Heart left ventricle (tissue), 16 donors: ENCODE results near the gene TNRC6B. TPM values are rescaled to one million over a fixed set of nuclear protein-coding genes. Genes with fewer than 3 reads are reported as not detected.
A peak's percentile ranks its signal among the peaks of the same experiment; 100 is the strongest.

Experiments
- ATAC-seq, 4 donors: fragments of 200-7000 bp; cut with Tn5 transposase; one replicate each; pipeline ENCODE4 v1.9.1; 2020 to 2022; ENCODE audit warnings: moderate library complexity in 4 of 4, mild to moderate bottlenecking in 3 of 4, moderate number of reproducible peaks in 1 of 4
- DNase-seq, 5 donors: peaks; one replicate each; pipeline ENCODE4 v3.0.0-alpha.2; 2020
- H3K27ac ChIP-seq, 12 donors: fragments of 200-600 bp; sonication (generic) in 4 of 12; one replicate each; pipeline versions ENCODE4 v1.5.0 to v1.8.0; 2016 to 2022; ENCODE audit warnings: mild to moderate bottlenecking in 2 of 12
- H3K27me3 ChIP-seq, 9 donors: fragments of 200-600 bp; sonication (generic) in 2 of 9; one replicate each; pipeline versions ENCODE4 v1.5.1 to v1.8.0; 2016 to 2022; ENCODE audit warnings: mild to moderate bottlenecking in 3 of 9
- H3K36me3 ChIP-seq, 9 donors: fragments of 200-600 bp; sonication (generic) in 2 of 9; one replicate each; pipeline versions ENCODE4 v1.5.0 to v1.8.0; 2018 to 2022; ENCODE audit warnings: mild to moderate bottlenecking in 2 of 9
- H3K4me1 ChIP-seq, 12 donors: fragments of 200-600 bp; sonication (generic) in 4 of 12; one replicate each; pipeline versions ENCODE4 v1.5.0 to v1.8.0; 2016 to 2022; ENCODE audit warnings: mild to moderate bottlenecking in 3 of 12
- H3K4me3 ChIP-seq, 12 donors: fragments of 200-600 bp; sonication (generic) in 4 of 12; one replicate each; pipeline versions ENCODE4 v1.5.0 to v1.8.0; 2017 to 2022; ENCODE audit warnings: mild to moderate bottlenecking in 9 of 12, moderate library complexity in 4 of 12
- H3K9me3 ChIP-seq, 12 donors: fragments of 200-600 bp; sonication (generic) in 4 of 12; one replicate each; pipeline versions ENCODE4 v1.5.0 to v1.8.0; 2016 to 2022; ENCODE audit warnings: mild to moderate bottlenecking in 1 of 12
- CTCF ChIP-seq, 12 donors: fragments of 200-600 bp; sonication (generic) in 4 of 12; IDR thresholded peaks; one replicate each; pipeline versions ENCODE4 v1.5.0 to v1.8.0; 2018 to 2022; ENCODE audit warnings: antibody characterized with exemption in 12 of 12, mild to moderate bottlenecking in 5 of 12
- POLR2A ChIP-seq, 2 donors: fragments of 450-650 bp; IDR thresholded peaks; one replicate each; pipeline ENCODE4 v1.6.1; 2017; ENCODE audit warnings: antibody characterized with exemption in 2 of 2, mild to moderate bottlenecking in 2 of 2, moderate library complexity in 2 of 2
- WGBS, 4 donors: extraction: QIAGEN DNeasy Blood & Tissue Kit in 2 of 4; methylation state at CpG; one replicate each; pipeline versions ENCODE4 v1.1.5 to v1.1.7; 2013 to 2018; 5-methylcytosine and 5-hydroxymethylcytosine counted together
- intact Hi-C, 10 donors: fragments of 100-400 bp; cut with DNase I; formaldehyde crosslinking; loops; one replicate each; pipeline versions ENCODE4 v1.11.1 to v1.14.2; 2022
- polyA plus RNA-seq, 2 donors: library from polyadenylated mRNA; stranded (reverse); fragments of 200-250 nt; gene quantifications; one replicate each; pipeline ENCODE4 v1.2.3, GENCODE V29; 2013
- total RNA-seq, 9 donors: library from RNA; depleted of rRNA in 2 of 9; stranded (reverse); fragments of >200 nt in 2 of 9; fragmentation: NEBNext Ultra II Directional in 3 of 9; extraction: Animal tissue kit (Norgen Biotek cat#: 25700) in 3 of 9; gene quantifications; one replicate each; pipeline versions ENCODE4 v1.1.0 to v1.2.4, GENCODE V29; 2016 to 2023
- donor health status: ischemic (EF 13 %, LVEDD 7.1; RV severe dilation, severe dysfunction).
- donor health status: healthy with polysubstance abuse.
- donor health status: DM: no; HTN: yes; CAD: no.
- donor health status: DM: no; HTN: no; CAD: no.
- donor health status: ischemic (EF 25% LVEDD 6.9; RV normal size, moderate dysfunction).
- donor health status: ischemic (EF 25% LVEDD 5.7; RV mildly dilated, moderate dysfunction).
- donor health status: healthy.
- donor health status: DM: yes; HTN: yes; CAD: no.
- donor health status: ischemic (EF 35%, LVEDD 5.7; RV mildly dilated, moderate dysfunction).
- donor health status: nonischemic (EF 11% LVEDD 7.7; RV severe dilation, severe dysfunction).
- donor health status: DM: yes; HTN: yes; CAD: no.
- donor health status: PGD.
- donor health status: ischemic (EF 29% LVEDD 5.4; RV normal size, mild dysfunction).
- donor health status: nonischemic (EF 23%, LVEDD 6.1; RV moderate dilation, normal function).

The TNRC6B gene
- total and polyA plus RNA-seq, 11 donors: 13.2 to 62.4 (median 39.3) TPM

- DNase-seq (no peak), ATAC-seq (no peak)
- peaks cover 0 to 5% (median 0%) of the 10 kb centered on the region in 12 donors for H3K4me1 ChIP-seq
- intact Hi-C loops: no loop called here
- H3K27ac ChIP-seq: no peak overlapping the region
- no peaks in the 10 kb centered on the region for H3K27me3 ChIP-seq
- H3K9me3 ChIP-seq: no peaks in the 10 kb centered on the region
- WGBS, 4 donors: 89 to 91% (median 90%) methylated on average over 10 to 11 of the region's 11 CpGs
- TF ChIP-seq POLR2A (IDR thresholded peaks at IDR 0.05): no peak
- TF ChIP-seq CTCF (IDR thresholded peaks at IDR 0.05): no peak
- no peak overlapping the region for H3K4me3 ChIP-seq
- peaks cover 0 to 93% (median 82%) of the 10 kb centered on the region in 9 donors for H3K36me3 ChIP-seq
Measured at GRCh38 chr22:40300884-40301672, 123.4 kb downstream of the TNRC6B start.

- peaks cover 0 to 94% (median 82%) of the 10 kb centered on the region in 9 donors for H3K36me3 ChIP-seq
- TF ChIP-seq CTCF (IDR thresholded peaks at IDR 0.05) (no peak), POLR2A (IDR thresholded peaks at IDR 0.05) (no peak)
- no peak for ATAC-seq
Measured at GRCh38 chr22:40302149-40302548, 124.4 kb downstream of the TNRC6B start.

GRCh38 chr22:40305625-40306024, 127.9 kb downstream of the TNRC6B start:
- Histone ChIP-seq H3K27me3 (no peaks in the 10 kb centered on the region), H3K27ac (no peak overlapping the region), H3K36me3 (peaks cover 0 to 100% (median 97%) of the 10 kb centered on the region in 9 donors), H3K4me3 (no peak overlapping the region), H3K4me1 (peaks cover 0 to 8% (median 0%) of the 10 kb centered on the region in 12 donors), H3K9me3 (no peaks in the 10 kb centered on the region)
- ATAC-seq: no peak
- intact Hi-C loops: no loop called here
- TF ChIP-seq CTCF (IDR thresholded peaks at IDR 0.05): no peak
- TF ChIP-seq POLR2A (IDR thresholded peaks at IDR 0.05): no peak
- 96 to 99% (median 97%) methylated on average over 5 of the region's 5 CpGs for WGBS, 4 donors
- no peak for DNase-seq

More at GRCh38 chr22:40302149-40302548, 124.4 kb downstream of the TNRC6B start:
- Histone ChIP-seq H3K27ac (no peak overlapping the region), H3K9me3 (no peaks in the 10 kb centered on the region), H3K4me1 (peaks cover 0 to 5% (median 0%) of the 10 kb centered on the region in 12 donors), H3K27me3 (no peaks in the 10 kb centered on the region), H3K4me3 (no peak overlapping the region)
- WGBS, 4 donors: 95 to 97% (median 96%) methylated on average over 11 of the region's 11 CpGs
- no peak for DNase-seq
- intact Hi-C loops: no loop called here

- peaks cover 0 to 17% (median 0%) of the 10 kb centered on the region in 12 donors for H3K4me1 ChIP-seq
- H3K4me3 ChIP-seq: no peak overlapping the region
- intact Hi-C loops: no loop called here
- ATAC-seq (no peak), DNase-seq (no peak)
- peaks cover 0 to 100% (median 97%) of the 10 kb centered on the region in 9 donors for H3K36me3 ChIP-seq
- H3K27me3 ChIP-seq: no peaks in the 10 kb centered on the region
- TF ChIP-seq CTCF (IDR thresholded peaks at IDR 0.05) (no peak), POLR2A (IDR thresholded peaks at IDR 0.05) (no peak)
- no peaks in the 10 kb centered on the region for H3K9me3 ChIP-seq
- 86 to 90% (median 88%) methylated on average over 6 of the region's 6 CpGs for WGBS, 4 donors
- H3K27ac ChIP-seq: peak overlapping the region in 1 of 12 donors; percentile 55
Measured at GRCh38 chr22:40308999-40309573, 131.4 kb downstream of the TNRC6B start.
